Measurements from ENCODE around the gene PCDHB13.
"Not testable (repeated sequence)": the region's sequence is repeated elsewhere in the genome, so short reads cannot be mapped to it uniquely, and the experiment has no call there.

Gene PCDHB13

DNA sequence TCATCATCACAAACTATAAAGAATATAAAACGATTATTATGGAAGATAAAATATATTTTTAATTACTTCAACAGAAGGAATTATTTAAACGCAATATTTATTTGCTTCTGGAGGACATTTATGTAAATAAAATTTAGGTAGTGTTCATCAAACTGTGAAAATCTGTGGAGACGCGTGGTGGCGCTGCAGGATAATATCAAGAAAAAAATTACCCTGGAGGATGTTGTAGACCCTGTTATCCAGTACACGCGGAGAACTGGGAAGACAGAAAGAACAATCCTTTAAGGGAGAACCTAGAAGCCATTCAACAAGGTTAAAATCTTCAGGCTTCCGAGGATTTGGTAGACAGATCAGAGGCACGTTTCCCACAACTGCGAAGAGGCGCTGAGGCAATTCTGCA lies 5.2 kb upstream of the PCDHB13 start, which contains the start of gene PCDHB12:
PCDHB12 (plus strand) TSS at position 242 of the 400 bp plus-strand sequence. CDS start 189 bp downstream, outside the sequence.
- DNase-seq: no peak

DNA sequence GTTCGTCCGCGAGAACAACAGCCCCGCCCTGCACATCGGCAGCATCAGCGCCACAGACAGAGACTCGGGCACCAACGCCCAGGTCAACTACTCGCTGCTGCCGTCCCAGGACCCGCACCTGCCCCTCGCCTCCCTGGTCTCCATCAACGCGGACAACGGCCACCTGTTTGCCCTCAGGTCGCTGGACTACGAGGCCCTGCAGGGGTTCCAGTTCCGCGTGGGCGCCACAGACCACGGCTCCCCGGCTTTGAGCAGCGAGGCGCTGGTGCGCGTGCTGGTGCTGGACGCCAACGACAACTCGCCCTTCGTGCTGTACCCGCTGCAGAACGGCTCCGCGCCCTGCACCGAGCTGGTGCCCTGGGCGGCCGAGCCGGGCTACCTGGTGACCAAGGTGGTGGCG lies 3.4 kb upstream of the PCDHB13 start:
- not testable (repeated sequence) for DNase-seq

DNA sequence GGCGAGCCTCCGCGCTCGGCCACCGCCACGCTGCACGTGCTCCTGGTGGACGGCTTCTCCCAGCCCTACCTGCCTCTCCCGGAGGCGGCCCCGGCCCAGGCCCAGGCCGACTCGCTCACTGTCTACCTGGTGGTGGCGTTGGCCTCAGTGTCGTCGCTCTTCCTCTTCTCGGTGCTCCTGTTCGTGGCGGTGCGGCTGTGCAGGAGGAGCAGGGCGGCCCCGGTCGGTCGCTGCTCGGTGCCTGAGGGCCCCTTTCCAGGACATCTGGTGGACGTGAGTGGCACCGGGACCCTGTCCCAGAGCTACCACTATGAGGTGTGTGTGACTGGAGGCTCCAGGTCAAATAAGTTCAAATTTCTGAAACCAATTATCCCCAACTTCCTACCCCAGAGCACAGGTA lies 2.9 kb upstream of the PCDHB13 start:
- not testable (repeated sequence) for DNase-seq

DNA sequence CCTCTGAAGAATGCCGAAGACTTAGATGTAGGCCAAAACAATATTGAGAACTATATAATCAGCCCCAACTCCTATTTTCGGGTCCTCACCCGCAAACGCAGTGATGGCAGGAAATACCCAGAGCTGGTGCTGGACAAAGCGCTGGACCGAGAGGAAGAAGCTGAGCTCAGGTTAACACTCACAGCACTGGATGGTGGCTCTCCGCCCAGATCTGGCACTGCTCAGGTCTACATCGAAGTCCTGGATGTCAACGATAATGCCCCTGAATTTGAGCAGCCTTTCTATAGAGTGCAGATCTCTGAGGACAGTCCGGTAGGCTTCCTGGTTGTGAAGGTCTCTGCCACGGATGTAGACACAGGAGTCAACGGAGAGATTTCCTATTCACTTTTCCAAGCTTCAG lies 864 bp downstream of the PCDHB13 start:
- DNase-seq: not testable (repeated sequence)

DNA sequence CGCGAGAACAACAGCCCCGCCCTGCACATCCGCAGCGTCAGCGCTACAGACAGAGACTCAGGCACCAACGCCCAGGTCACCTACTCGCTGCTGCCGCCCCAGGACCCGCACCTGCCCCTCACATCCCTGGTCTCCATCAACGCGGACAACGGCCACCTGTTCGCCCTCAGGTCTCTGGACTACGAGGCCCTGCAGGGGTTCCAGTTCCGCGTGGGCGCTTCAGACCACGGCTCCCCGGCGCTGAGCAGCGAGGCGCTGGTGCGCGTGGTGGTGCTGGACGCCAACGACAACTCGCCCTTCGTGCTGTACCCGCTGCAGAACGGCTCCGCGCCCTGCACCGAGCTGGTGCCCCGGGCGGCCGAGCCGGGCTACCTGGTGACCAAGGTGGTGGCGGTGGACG lies 1.8 kb downstream of the PCDHB13 start:
- not testable (repeated sequence) for DNase-seq

DNA sequence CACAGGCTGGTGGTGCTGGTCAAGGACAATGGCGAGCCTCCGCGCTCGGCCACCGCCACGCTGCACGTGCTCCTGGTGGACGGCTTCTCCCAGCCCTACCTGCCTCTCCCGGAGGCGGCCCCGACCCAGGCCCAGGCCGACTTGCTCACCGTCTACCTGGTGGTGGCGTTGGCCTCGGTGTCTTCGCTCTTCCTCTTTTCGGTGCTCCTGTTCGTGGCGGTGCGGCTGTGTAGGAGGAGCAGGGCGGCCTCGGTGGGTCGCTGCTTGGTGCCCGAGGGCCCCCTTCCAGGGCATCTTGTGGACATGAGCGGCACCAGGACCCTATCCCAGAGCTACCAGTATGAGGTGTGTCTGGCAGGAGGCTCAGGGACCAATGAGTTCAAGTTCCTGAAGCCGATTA lies 2.3 kb downstream of the PCDHB13 start:
- DNase-seq: not testable (repeated sequence)

DNA sequence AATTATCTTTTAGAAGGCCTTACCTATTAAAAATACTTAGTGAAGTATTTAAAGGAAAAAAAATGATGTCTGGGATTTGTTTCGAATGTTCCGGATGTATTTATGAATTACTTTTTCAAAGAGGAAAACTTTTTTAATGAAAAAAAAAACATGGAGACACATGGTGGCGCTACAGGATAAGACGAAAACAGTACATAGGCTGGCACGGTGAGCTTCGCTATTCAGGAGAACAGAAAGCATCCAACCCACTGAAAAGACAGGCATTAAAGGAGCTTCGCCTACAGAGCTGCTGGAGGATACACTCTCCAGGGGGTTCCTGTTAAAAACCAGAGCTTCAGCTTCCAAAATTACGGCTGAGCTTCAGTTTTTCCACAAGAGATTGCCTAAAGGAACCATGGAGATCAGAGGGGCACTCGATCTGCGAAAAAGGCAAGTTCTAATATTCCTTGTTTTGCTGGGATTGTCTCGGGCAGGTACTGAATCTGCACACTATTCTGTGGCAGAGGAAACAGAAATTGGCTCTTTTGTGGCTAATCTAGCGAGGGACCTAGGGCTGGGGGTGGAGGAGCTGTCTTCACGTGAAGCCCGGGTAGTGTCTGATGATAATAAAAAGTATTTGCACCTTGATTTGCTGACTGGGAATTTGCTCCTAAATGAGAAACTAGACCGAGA lies 9.5 kb downstream of the PCDHB13 start, which contains the start of gene PCDHB14:
PCDHB14 (plus strand) TSS at position 232 of the 672 bp plus-strand sequence; CDS start at position 395, 163 bp downstream.
- DNase-seq: no peak

DNA sequence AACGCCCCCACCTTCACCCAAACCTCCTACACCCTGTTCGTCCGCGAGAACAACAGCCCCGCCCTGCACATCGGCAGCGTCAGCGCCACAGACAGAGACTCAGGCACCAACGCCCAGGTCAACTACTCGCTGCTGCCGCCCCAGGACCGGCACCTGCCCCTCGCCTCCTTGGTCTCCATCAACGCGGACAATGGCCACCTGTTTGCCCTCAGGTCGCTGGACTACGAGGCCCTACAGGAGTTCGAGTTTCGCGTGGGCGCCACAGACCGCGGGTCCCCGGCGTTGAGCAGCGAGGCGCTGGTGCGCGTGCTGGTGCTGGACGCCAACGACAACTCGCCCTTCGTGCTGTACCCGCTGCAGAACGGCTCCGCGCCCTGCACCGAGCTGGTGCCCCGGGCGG lies 11.1 kb downstream of the PCDHB13 start:
- not testable (repeated sequence) for DNase-seq

DNA sequence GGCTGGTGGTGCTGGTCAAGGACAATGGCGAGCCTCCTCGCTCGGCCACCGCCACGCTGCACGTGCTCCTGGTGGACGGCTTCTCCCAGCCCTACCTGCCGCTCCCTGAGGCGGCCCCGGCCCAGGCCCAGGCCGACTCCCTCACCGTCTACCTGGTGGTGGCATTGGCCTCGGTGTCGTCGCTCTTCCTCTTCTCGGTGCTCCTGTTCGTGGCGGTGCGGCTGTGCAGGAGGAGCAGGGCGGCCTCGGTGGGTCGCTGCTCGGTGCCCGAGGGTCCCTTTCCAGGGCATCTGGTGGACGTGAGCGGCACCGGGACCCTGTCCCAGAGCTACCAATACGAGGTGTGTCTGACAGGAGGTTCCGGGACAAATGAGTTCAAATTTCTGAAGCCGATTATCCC lies 11.7 kb downstream of the PCDHB13 start:
- DNase-seq: not testable (repeated sequence)

DNA sequence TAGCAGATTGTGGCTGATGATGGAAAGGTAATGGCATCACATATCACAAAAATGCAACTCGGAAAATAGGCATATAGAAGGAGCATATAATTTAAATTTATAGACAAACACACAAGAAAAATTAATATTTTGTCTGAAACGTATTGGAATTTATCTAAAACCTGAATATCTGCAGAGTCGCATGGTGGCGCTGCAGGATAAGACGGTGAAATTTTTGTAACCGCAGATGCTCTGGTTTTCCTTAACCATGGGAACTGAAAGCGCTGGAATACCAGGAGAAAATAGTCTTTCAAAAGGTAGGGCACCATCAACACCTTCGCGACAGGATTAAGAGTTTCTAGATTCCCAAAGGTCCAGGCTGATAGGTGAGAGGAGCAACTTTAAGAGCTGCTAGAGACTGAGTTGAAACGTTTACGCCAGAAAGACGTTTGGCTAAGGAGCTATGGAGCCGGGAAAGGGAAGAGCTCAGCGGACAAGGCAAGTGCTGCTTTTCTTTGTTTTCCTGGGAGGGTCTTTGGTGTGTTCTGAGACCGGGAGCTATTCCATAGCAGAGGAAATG lies 20.5 kb downstream of the PCDHB13 start:
- no peak for DNase-seq

DNA sequence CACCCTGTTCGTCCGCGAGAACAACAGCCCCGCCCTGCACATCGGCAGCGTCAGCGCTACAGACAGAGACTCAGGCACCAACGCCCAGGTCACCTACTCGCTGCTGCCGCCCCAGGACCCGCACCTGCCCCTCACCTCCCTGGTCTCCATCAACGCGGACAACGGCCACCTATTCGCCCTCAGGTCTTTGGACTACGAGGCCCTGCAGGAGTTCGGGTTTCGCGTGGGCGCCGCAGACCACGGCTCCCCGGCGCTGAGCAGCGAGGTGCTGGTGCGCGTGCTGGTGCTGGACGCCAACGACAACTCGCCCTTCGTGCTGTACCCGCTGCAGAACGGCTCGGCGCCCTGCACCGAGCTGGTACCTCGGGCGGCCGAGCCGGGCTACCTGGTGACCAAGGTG lies 22.2 kb downstream of the PCDHB13 start:
- not testable (repeated sequence) for DNase-seq

DNA sequence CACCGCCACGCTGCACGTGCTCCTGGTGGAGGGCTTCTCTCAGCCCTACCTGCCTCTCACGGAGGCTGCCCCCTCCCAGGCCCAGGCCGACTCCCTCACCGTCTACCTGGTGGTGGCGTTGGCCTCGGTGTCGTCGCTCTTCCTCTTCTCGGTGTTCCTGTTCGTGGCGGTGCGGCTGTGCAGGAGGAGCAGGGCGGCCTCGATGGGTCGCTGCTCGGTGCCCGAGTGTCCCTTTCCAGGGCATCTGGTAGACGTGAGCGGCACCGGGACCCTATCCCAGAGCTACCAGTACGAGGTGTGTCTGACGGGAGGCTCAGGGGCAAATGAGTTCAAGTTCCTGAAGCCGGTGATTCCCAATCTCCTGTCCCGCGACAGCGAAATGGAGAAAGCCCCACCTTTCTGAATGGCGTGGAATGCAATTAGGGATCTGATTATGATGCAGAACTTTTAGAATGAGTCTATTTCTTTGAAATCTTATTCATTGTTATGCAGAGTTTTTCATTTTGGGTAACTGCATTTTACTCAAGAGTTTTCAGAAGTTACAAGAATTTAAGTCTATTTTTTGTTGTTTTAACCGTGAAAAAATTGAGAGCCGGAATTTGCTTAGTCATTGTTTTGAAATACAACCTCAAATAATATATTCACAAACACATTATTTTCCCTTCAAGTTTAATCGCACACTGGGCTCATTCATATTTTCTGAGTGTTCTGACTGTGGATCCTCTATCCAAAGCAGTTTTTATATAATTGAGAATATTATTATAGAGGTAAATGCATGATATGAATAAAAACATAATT lies 23.0 kb downstream of the PCDHB13 start:
- no peak for DNase-seq

DNA sequence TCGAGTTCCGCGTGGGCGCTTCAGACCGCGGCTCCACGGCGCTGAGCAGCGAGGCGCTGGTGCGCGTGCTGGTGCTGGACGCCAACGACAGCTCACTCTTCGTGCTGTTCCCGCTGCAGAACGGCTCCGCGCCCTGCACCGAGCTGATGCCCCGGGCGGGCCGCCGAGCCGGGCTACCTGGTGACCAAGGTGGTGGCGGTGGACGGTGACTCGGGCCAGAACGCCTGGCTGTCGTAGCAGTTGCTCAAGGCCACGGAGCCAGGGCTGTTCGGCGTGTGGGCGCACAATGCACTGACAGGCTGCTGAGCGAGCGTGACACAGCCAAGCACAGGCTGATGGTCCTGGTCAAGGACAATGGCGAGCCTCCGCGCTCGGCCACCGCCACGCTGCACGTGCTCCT lies 27.8 kb downstream of the PCDHB13 start:
- no peak for DNase-seq

DNA sequence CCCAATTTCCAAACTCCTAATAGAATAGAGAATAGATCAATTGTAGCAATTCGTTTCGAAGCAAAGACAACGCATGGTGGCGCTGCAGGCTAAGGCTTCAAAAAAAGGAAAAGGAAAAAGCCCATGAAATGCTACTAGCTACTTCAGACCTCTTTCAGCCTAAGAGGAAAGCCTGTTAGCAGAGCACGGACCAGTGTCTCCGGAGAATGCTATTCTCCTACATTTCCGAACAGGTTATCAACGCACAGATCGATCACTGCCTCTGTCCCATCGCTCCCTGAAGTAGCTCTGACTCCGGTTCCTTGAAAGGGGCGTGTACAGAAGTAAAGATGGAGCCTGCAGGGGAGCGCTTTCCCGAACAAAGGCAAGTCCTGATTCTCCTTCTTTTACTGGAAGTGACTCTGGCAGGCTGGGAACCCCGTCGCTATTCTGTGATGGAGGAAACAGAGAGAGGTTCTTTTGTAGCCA lies 31.6 kb downstream of the PCDHB13 start, which contains the start of gene PCDHB15:
PCDHB15 (plus strand) TSS at position 146 of the 468 bp plus-strand sequence; CDS start at position 330, 184 bp downstream.
- DNase-seq: no peak

DNA sequence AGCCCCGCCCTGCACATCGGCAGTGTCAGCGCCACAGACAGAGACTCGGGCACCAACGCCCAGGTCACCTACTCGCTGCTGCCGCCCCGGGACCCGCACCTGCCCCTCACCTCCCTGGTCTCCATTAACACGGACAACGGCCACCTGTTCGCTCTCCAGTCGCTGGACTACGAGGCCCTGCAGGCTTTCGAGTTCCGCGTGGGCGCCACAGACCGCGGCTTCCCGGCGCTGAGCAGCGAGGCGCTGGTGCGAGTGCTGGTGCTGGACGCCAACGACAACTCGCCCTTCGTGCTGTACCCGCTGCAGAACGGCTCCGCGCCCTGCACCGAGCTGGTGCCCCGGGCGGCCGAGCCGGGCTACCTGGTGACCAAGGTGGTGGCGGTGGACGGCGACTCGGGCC lies 33.3 kb downstream of the PCDHB13 start:
- DNase-seq: not testable (repeated sequence)

DNA sequence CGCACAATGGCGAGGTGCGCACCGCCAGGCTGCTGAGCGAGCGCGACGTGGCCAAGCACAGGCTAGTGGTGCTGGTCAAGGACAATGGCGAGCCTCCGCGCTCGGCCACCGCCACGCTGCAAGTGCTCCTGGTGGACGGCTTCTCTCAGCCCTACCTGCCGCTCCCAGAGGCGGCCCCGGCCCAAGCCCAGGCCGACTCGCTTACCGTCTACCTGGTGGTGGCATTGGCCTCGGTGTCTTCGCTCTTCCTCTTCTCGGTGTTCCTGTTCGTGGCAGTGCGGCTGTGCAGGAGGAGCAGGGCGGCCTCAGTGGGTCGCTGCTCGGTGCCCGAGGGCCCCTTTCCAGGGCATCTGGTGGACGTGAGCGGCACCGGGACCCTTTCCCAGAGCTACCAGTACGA lies 33.7 kb downstream of the PCDHB13 start:
- DNase-seq: not testable (repeated sequence)

DNA sequence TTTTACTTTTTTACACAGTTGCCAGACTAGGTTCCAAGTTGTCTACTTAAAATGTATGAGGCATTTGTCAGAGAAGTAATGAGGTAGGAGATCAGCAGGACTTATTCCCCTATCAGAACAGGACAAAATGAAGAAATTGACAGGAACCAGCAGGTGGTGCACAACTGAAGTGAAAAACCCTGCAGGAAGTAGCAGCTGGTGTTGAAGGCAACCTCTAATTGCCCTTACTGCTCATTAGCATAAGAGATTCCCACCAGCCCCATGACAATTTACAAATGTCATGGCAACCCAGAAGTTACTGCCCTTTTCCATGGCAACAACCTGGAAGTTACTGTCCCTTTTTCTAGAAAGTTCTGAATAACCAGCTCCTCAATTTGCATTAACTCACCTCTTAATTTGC lies 36.9 kb downstream of the PCDHB13 start:
- no peak for DNase-seq

DNA sequence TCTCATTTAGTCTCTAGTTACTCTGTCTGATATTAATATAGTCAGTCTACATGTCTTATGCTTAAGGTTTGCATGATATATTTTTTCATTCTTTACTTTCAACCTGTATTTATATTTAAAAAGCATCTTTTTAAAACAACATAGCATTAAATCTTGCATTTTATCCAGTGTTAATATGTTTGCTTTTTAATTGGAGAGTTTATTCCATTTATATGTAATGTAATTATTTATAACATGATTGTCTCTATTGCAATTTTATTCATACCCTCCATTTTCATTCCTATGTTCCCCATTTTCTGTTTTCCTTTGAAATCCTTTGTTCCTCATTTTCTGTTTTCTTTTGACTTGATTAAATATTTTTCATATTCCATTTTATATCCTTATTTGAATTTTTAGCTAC lies 44.7 kb downstream of the PCDHB13 start:
- DNase-seq: no peak

DNA sequence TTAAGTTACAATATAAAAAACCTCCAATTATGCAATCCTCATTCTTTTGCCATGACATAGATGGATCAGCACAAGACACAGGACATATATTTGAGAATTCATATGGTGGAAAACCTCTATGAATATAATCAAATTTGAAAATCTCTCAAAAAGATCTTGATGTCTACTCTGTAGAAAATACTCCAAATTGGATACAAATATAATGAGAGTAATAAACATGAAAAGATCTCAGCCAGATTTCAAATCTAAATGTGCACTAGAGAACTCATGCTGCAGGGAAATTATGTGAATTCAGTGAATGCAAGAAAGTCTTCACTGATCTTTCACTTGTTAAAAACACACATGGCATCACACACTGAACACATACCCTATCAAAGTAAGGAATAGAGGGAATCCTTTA lies 45.2 kb downstream of the PCDHB13 start:
- no peak for DNase-seq

DNA sequence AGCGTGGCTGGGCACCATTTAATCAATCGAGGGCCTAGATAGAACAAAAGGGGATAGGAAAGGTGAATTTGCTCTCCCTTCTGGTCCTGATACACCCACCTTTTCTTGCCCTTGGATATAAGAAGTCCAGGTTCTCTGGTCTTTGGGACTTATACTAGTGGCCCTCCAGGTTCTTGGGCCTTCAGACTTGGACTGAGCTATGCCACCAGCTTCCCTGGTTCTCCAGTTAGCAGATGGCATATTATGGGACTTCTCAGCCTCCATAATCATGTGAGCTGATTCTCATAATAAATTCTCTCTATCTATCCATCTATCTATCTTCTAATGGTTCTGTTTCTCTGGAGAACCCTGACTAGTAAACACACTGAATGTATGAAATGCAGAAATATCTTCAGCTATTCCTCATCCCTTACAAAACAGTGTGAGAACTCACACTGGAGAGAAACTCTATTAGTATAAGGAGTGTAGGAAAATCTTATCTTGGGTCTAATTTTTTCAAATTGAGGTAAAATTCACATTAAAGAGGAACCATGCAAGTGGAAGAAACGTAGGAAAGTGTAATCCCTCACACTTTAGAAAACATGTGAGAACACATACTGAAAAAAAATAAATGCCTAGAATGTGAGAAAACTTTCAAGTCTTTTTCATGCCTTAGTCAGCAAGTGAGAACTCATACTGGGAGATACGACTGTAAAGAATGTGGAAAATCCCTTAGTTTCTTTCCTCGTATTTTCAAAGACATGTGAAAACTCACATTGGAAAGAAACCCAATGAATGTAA lies 46.9 kb downstream of the PCDHB13 start:
- no peak for DNase-seq

DNA sequence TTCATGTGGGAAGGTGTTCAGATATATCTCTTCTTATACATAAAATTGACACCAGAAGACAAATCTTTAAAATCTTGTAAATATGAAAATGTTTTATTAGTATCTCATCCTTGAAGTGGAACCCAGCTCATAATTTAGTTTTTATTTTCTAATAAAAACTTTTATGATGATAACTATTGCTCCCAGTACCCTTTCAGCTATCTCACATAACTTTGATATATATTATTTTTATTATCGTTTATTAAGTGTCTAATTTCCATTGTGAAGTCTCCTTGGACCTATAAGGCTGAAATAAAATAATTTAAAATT lies 47.5 kb downstream of the PCDHB13 start:
- DNase-seq: no peak
